ENCODE results near the gene FTH1.

Gene FTH1

DNA sequence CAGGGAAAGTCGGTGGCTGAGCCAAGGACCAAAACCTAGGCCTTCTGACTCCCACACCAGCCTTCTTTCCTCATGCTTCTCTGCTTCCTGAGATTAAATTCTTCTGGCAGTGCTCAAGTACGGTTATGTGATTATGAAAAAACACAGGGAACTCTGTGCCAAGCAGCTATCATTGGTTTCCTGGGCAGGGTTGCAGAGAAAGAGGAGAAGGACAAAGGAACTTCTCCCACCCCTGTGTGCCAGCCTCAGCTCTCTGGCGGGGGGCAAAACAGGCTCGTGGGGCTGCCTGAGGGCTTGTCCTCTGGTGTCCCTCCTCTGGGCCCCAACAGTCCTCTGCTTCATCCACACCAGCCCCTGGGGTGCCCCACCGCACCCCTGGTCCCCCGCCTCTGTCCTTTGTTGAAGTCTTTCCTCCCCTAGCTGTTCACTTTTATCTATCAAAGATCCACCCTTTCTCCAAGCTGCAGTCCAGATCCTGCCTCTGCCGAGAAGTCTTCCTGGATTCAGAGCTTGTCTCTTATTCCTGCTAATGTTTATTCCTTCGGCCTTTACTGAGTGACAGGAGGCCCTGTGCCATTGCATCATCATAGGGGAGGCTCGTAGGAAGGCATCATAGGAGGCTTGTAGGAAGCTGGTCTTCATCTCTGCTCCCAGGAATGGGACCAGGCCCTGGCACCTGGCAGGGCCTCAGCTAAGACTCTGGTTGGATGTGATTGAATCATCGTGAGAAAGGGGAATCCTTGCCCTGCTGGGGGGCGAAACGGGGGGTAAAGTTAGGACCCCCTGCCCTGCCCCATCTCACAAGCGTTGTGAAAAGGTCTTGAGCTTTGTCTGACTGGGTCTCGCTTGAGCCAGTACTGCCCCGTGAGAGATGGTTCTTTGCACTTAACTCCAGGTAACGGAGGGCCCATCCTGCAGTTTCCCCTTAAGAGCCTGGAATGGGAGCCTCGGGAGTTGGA lies 11.5 kb upstream of the FTH1 start:
- DNase-seq (ENCODE audit: low spot score), result no peak

DNA sequence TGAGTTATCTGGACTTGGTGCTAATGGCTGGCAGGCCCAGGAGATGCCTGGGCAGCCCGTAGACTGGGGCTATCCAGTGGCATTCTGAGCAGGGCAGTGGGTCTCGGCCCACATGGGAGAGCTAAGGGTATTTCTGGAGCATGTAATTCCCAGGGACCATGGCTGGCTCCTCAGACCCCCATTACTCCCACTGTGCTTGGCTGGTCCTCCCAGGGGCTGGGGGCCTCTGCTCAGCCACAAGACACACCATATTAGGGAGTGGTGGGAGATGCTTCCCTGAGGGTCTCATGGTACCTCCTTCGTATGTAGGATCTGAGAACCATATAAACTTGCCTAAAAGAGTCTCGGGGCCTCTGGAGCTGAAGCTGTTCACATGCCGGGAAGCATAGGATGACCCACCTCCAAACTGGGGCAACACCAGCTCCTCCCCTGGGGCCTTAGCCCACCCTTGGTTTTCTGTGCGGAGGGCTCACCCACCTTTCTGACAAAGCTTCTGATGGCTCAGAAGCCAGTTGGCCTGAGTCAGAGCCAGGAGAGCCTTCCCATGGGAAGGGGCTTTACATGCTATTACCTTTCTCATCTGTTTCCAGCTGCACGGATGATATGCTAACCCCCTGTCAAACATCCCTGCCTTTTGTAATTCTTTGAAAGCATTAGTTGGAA lies 9.5 kb upstream of the FTH1 start:
- DNase-seq (ENCODE audit: low spot score), result no peak

DNA sequence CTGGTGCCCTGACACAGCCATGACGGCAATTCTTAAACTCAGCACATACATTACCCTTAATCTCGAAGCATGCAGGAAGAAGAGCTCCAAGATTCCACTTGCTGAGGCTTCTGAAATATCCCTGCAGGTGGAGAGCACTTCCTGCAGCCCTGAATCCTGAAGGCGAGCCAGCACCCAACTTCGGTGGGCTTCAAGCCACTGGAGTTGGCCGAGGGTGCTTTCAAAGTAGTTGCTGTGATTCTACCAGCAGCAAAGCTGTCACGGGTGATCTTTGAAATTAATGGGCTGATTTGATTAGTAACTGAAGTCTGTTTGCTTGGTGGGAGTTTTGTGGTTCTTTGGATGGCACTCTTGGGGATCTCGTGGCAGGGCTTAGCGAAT lies 9.0 kb upstream of the FTH1 start:
- no peak for DNase-seq (ENCODE audit: low spot score)

DNA sequence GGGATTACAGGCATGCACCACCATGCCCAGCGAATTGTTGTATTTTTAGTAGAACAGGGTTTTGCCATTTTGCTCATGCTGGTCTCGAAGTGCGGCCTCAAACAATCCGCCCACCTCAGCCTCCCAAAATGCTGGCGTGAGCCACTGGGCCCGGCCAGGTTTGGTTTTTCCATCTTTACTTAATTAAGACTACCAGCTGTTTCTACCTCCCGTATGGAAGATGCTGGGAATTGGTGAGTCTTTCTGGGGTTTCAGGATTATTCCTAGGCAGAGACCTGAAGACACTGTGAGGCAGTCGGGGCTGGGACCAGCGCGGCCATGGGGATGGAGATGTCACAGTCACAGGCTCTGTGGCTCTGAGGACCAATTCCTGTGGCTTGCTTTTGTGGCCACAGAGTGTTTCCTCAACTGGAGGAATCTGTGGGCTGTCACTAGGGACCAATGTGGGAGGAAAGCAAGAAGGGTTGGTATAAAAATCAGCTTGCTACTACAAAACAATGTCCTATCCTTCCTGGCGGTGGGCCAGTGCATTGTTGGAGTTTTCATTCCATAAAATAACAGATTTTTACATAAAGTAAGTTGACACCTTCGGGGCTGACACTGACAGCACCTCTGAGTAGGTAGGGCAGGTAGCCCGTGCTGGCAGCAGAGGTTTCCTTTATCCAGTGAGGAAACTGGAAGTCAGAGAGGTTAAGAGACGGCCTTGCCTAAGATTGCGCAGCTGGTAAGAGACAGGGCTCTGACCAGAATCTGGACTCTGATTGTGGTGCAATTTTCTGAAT lies 8.4 kb upstream of the FTH1 start:
- no peak for DNase-seq (ENCODE audit: low spot score)

DNA sequence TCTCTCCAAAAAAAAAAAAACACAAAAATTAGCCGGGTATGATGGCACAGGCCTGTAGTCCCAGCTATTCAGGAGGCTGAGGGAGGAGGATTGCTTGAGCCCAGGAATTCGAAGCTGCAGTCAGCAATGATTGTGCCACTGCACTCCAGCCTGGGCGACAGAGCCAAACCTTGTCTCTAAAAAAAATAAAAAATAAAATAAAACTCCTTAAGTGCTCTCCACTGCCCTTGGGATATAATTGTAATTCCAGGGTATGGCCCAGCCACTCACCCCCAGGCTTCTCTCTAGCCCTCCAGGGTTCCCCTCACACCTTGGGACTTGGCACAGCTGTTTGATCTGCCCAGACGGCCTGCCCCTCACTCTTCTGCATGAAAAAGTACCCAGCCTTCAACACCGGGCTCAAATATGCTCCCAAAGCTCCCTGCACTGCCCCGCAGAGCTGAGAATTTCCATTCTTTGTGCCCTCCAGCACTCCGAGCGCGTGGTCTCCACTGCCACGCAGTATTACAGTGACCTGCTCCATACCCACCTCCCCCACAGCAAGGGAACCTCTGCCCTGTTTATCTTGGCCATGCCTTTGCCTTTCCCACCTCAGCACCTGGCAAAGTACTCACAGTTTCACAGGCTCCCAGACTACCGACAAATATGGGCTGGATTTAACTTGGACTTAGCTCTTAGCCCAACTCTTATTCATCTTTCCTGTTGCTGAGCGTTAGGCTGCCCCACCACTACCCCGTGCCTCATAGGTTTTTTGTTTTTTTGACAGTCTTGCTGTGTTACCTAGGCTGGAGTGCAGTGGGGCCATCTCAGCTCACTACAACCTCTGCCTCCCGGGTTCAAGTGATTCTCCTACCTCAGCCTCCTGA lies 7.6 kb upstream of the FTH1 start:
- no peak for DNase-seq (ENCODE audit: low spot score)

DNA sequence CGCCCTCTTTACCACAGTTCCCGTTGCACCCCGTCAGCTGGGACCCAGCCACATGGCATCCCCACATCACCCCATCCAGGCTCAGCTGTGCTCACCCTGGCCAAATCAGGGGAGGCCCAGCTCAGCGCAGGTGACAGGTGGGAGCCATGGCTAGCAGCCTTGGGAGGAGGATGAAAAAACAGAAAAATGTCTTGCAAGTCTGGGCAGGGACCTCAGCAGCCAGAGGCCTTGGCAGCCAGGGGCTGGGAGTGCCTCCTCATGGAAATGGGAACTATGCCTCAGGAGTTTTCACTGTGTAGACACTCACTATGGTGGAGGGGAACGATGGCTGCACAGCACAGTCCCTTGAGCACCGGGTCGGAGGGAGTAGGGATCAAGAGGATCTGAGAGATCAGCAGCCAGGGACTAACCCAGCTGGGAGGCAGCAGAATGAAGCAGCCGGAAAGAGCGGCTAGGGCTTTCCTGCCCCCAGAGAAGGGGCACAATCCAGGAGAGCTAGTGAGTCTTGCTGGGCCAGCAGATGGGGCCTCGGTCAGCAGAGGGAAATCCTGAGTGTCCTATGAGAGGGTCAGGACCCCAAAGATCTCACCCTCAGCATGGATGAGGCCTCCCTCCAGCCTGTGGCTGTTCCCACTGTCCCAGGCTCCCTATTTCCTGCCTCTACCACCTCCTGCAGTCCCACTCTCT lies 6.2 kb upstream of the FTH1 start:
- DNase-seq (ENCODE audit: low spot score), result no peak

DNA sequence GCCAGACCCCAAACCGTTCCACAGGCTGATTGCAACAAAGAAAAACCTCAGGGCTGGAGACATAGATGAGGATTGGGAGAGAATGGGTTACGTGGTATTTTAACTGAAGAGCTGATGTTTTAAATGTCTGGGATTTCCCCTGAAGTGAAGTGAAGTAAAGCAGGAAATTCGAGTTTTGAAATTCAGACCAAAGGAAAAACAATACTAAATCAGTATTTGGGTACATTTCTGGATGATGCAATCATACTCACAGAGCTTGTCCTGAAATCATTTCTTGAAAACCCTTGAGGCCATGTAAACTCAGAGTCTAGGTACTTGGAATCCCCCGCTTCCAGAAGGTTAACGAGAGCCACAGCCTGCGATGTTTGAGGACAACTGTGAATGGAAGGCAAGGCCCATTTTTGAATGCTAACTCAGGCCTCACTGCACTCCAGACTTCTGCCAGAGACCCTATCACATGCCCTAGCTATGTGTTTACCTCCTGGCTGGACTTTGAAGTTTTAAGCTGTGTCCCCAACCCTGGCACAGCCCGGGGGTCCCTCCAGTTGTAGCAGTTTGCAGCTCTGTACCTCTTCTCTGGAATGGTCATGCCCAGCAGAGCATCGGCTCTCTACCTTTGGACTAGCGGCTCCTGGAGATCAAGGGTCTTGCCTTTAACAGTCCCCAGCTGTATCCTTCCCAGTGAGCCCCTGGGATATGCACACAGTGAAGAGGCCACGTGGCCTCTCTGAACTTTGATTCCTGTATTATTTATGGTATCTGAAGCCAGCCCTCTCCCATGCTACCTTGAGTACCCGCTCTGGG lies 5.4 kb upstream of the FTH1 start:
- DNase-seq (ENCODE audit: low spot score), result peak; percentile 29

DNA sequence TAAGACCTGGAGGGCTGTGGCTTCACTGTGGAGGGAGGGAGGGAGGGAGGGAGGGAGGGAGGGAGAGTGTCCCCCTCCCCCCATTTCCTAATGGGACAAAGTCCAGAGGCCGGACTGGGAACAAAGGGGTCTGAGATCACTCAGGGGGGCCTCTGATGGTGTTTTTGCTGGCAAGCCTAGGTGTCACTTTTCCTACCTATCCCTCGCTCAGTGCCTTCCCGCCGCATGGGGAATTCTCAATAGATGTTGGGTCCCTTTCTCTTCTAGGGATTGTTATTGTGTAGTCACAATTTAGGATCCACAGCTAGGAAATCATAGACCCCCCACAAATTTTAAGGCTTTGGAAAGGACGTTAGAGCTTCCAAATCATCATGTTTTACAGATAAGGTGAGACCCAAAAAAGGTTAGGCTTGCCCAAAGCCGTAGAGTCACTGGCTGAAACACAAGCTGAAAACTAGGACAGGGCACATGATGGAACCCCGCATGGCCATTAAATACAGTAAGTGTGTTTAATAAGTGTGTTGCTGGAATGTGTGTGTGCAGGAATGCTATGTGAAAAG lies 4.8 kb upstream of the FTH1 start:
- no peak for DNase-seq (ENCODE audit: low spot score)

DNA sequence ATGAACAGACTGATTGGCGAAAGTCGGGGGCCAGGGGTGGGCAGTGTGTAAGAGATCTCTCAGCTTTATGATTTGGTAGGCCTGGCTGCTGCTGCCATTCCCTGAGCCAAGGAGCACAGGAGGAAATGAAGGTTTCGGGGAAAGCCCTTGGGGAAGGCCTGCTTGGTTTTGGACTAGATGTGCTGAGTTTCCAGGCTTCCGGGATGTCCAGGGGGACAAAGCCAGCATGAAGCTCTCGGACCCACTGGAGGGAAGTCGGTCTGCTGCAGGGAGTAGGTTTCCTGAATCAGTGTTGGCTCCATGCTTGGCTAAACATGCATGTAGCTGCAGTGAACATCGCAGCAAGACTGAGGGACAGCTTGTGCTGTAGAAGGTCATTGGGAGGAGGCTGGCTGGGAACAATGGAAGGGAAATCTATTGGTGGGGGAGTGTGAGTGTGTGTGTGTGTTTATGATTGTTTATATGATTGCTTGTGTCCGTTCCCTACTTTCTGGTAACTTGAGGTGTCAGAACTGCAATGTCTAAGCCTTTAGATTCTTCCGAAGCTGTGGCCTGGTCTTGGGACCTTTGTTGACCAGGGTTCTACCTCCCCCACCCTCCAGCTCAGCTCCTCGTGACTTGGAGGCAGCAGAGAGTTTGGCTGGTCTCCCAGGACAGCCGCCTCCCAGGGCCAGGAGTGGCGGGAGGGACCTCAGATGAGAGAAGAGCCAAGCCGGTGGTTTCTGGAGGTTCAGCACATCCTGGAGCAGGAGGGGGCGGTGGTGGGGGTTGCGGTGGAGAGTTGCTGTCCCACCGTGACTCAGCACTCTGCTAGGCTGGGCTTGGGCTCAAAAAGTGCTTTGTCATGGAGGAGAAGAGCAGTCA lies 4.0 kb upstream of the FTH1 start:
- peak; percentile 89 for DNase-seq (ENCODE audit: low spot score)

DNA sequence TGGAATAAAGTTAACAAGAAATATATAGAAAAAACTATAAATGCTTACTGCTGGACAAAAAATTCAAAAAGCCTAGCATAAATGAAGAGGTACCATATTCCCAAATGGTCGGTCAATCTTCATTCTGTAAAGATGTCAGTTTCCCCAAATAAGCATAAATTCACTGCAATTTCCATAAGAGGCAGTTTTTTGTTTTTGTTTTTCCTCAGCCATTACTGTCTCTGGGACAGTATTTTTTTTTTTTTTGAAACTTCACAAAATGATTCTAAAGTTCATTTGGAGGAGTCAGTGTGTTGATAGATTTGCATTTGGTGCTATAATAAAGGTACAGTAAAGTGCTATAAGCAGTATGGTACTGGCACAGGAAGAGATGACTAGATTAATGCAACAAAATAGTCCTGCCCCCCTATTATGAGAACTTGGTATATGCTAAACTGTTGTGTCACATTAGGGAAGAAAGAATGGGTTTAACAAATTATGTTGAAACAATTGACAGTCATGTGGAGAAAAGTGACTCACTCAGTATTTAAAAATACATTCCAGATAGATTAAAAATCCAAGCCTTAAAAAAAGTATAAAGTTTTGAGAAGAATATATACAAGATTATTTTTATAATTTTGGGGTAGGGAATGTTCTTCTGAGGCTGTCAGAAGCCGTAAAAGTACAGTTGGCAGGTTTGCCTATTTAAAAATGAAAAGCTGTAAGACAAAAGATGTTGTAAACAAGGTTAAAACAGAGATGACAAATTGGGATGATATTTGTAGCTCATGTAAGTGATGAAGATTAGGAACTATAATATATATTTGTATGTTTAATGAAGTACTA lies 2.6 kb upstream of the FTH1 start:
- DNase-seq (ENCODE audit: low spot score), result no peak

DNA sequence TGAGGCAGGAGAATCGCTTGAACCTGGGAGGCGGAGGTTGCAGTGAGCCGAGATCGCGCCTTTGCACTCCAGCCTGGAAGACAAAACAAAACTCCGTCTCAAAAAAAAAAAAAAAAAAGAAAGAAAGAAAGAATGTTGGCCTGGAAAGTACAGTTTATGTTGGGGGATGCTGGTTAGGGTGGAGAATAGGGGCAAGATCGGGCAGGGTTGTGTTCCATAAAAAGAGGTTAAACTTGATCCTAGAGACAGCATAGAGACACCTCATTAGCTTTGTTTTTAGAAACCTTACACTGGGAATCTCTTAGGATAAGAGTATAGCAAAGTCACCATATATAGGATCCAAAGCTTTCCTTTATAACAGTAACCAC lies 1.9 kb upstream of the FTH1 start:
- no peak for DNase-seq (ENCODE audit: low spot score)

DNA sequence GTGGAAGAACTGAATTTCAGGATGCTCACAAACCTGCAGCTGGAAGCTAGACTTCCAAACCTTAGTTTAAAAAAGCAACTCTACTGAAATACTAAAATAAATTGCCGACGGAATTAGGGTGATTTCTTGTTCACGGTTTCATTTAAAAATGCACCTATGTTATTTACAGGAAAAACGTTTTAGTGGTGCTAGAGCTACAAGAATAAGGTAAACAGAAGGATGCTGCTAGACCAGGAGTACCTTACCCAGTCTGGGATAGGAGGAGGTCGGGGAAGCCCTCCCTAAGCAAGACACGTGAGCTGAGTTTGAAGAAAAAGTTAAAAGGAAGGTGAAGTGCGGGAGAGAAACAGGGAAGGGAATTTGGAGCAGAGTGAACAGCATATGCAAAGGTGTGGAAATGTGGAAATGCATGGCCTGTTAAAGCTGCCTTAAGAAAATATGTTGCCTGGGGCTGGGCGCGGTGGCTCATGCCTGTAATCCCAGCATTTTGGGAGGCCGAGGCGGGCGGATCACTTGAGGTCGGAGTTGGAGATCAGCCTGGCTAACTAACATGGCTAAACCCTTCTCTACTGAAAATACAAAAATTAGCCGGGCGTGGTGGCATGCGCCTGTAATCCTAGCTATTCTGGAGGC lies 1.4 kb upstream of the FTH1 start:
- DNase-seq (ENCODE audit: low spot score), result peak; percentile 48

DNA sequence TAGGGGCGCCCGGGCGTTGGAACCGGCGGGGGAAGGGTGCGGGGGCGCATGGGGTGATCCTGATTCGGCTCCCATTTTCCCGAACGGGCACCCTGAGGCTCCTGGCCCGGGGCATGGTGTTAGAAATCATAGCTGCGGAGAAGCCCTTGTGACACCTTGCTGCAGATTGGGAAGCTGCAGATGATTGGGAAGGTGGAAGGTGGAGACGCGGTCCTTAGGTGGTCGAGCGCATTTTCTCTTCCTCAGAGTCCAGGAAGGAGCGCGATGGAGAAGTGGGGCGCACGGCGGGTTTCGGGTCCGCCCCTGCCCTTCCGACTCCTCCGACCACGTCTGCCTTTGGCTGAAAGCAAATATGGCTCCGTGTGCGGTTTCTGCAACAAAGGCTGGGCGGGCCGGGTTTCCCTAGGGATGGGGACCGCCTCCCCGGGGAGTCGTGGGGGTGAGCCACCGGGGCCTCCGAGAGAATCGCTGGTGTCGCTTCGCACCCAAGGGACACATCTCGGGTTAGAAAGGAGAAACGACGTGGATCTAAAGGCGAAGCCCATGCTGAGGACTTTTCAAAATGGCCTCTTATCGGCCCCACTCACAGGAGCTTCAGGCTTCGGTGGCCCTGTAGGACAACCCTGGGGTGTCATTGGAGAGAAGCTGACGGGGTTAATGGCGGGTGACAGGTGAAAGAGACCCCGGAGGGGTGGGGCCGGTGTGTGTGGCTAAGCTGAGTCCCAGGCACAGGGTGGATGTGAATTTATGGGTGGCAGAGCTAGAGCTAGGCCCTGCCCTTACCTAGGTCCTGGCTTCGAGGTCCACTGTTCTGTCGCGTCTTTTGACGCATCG lies 707 bp upstream of the FTH1 start:
- peak; percentile 71 for DNase-seq (ENCODE audit: low spot score)

DNA sequence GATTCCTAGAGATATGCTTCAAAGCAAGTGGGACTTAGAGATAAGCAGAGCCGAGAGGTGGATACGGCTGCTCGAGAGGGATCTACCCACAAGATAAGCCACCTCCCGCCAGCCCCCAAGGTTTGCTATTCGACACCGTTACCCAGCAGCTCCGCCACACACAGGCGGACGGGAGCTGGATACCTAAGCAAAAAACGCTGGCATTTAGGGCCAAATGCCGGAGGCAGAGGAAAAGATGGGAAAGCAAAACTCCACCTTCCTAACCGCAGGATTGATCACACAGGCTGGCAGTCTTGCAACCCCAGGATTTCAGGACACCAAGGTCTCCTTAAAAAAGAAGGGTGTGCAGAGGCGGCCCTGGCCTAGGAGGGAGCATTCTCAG lies 709 bp downstream of the FTH1 start:
- peak; percentile 55 for DNase-seq (ENCODE audit: low spot score)

DNA sequence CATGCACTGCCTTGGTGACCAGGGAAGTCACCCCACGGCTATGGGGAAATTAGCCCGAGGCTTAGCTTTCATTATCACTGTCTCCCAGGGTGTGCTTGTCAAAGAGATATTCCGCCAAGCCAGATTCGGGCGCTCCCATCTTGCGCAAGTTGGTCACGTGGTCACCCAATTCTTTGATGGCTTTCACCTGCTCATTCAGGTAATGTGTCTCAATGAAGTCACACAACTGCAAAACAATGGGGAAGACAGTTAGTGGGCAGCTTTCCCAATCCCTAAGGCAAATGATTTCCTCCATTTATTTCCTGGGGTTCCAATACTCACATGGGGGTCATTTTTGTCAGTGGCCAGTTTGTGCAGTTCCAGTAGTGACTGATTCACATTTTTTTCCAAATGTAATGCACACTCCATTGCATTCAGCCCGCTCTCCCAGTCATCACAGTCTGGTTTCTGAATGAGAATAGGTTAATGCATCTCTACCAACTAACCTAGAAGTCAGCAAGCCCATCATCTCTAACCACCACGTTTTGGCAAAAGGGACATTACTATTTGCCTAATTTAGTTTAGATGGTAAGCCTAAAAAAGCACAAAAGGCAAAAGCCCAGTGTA lies 2.7 kb downstream of the FTH1 start:
- peak; percentile 11 for DNase-seq (ENCODE audit: low spot score)

DNA sequence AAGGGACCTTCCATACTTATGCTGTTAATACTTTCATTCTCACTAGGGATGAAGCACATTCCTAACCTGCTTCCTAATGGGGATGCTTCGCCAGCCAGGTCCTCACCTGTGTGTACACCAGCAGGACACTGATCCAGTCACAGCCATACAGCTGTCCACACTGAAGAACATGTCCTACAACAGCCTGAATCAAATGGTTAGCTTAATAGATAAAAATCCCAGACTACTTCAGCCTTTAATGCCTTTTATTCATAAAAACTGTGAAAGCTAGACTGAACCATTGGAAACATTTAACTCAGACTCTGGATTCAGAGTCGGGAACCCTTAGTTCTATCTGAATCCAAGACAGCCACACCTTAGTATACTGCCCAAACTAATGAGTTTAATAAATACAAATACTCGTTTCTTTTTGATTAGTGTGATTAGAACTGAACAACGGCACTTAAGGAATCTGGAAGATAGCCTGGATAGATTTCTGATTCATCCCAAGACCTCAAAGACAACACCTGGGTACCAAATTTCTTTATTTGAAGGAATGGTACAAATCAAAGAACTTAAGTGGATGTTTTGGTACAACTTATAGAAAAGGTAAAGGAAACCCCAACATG lies 3.3 kb downstream of the FTH1 start:
- DNase-seq (ENCODE audit: low spot score), result peak; percentile 19

Data from ecto neural progenitor cell (in vitro differentiated cells).